Retinal pigment epithelial cell (primary cell): ENCODE data around the gene KIF26B.

Experiments
- DNase-seq: peaks from one replicate; pipeline ENCODE4 v3.0.0-alpha.2; 2010; ENCODE audit warnings: low read depth
- H3K4me3 ChIP-seq: 2 replicates; pipeline ENCODE4 v1.5.1; 2011; ENCODE audit warnings: mild to moderate bottlenecking, low read length, control low read depth, moderate library complexity
- TF ChIP-seq, protein P1 (sequence below): conservative IDR thresholded peaks from 2 replicates; pipeline ENCODE4 v1.5.1; 2011; ENCODE audit warnings: low read depth, low read length, control low read depth, inconsistent platforms

Gene KIF26B

DNA sequence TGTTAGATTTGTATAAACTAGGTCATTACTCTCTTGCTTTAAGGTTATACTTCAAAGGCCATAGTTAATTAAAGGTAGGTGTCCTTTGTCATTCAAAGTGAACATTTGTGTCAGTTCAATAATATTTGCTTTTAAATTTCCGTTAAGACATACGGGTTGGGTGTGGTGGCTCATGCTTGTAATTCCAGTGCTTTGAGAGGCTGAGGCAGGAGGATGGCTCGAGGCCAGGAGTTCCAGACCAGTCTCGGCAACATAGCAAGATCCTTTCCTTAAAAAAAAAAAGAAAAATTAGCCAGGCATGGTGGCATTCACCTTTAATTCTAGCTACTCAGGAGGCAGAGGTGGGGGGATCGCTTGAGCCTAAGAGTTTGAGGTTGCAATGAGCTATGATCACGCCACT lies 80.4 kb downstream of the KIF26B start:
- H3K4me3 ChIP-seq: no peak overlapping the region
- TF ChIP-seq, protein P1, sequence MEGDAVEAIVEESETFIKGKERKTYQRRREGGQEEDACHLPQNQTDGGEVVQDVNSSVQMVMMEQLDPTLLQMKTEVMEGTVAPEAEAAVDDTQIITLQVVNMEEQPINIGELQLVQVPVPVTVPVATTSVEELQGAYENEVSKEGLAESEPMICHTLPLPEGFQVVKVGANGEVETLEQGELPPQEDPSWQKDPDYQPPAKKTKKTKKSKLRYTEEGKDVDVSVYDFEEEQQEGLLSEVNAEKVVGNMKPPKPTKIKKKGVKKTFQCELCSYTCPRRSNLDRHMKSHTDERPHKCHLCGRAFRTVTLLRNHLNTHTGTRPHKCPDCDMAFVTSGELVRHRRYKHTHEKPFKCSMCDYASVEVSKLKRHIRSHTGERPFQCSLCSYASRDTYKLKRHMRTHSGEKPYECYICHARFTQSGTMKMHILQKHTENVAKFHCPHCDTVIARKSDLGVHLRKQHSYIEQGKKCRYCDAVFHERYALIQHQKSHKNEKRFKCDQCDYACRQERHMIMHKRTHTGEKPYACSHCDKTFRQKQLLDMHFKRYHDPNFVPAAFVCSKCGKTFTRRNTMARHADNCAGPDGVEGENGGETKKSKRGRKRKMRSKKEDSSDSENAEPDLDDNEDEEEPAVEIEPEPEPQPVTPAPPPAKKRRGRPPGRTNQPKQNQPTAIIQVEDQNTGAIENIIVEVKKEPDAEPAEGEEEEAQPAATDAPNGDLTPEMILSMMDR: no peak
- DNase-seq: no peak

- no peak for DNase-seq
- H3K4me3 ChIP-seq: no peak overlapping the region
- TF ChIP-seq, protein P1: no peak
Measured at GRCh38 chr1:245240648-245241165, 85.9 kb downstream of the KIF26B start.

GRCh38 chr1:245241526-245242130 lies 86.8 kb downstream of the KIF26B start:
- DNase-seq: no peak
- TF ChIP-seq, protein P1: no peak
- no peak overlapping the region for H3K4me3 ChIP-seq

- no peak for DNase-seq
- TF ChIP-seq, protein P1: no peak
- H3K4me3 ChIP-seq: no peak overlapping the region
Measured at GRCh38 chr1:245242989-245243388, 88.2 kb downstream of the KIF26B start.

- DNase-seq: no peak
- TF ChIP-seq, protein P1: no peak
- H3K4me3 ChIP-seq: no peak overlapping the region
Measured at GRCh38 chr1:245245021-245245667, 90.4 kb downstream of the KIF26B start.

DNA sequence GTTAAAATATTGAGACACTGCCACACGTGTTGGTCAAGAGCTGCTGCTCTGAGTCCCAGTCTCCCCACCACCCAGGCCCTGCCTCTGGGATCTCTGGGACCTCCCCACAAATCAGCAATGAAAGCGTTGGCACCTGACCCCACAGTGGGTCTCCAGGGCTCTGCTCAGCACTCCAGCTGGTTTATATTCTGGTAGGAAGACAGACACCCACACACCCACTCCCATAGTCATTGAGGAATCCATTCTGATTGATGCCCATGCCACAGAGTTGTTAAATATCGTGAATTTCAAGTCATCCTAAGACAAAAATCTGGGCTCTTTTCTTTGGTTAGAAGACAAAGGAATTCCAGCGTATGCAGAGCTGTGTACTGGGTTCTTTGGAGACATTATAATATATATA lies 91.6 kb downstream of the KIF26B start:
- no peak for DNase-seq
- H3K4me3 ChIP-seq: no peak overlapping the region
- TF ChIP-seq, protein P1: no peak

- TF ChIP-seq, protein P1: no peak
- H3K4me3 ChIP-seq: no peak overlapping the region
- DNase-seq: no peak
Measured at GRCh38 chr1:245247356-245247755, 92.6 kb downstream of the KIF26B start.
